ENCODE results near the gene PLD3. TPM values are rescaled to one million over a fixed set of nuclear protein-coding genes. Genes with fewer than 3 reads are reported as not detected.

Gene PLD3
- total RNA-seq, 1 donor: 136 TPM

DNA sequence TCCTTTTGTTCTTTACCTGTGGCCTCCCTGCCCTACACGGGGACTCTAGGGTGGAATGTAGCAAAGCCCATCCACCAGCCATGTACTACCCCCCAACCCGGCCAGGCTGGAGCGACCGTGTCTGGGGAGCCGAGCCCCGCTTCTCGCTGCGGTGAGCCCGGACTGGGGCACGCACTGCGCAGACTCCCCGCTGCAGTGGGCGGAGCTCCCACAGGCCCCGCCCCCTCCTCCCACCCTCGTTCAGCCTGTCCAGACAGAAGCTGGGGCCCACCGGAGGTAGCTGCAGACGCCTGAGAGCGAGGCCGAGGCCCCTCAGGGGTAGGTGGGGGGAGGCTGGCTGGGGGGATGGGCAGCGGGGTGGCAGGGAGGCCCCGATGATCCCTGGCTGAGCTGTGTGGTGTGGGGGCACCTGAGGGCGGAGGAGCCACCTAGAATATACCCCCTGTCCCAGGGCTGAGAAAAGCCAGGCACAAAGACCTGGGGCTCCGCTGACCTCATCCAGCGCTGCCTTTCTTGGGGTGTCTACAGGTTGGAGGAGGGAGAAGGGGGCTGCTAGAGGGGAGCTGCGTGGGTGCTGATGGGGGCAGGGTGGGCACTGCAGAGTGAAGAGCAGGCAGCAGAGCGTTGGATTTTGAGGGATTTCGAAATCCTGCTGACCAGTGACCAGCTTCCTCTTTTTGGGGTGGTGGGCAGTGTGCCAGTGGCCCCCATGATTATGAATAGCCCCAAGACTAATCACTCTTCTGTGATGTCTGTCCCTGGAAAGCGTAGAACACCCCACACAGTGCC lies 17.3 kb downstream of the PLD3 start:
- Histone ChIP-seq H3K4me2 (ENCODE audit: insufficient read depth, low read length) (peak overlapping the region; percentile 92), H3K4me1 (ENCODE audit: insufficient read depth, low read length) (peaks cover 14% of the 10 kb centered on the region), H4K20me1 (ENCODE audit: insufficient read depth, low read length) (peaks cover 2% of the 10 kb centered on the region), H3K27me3 (ENCODE audit: insufficient read depth, low read length) (no peaks in the 10 kb centered on the region), H3K4me3 (ENCODE audit: insufficient read depth, low read length) (peak overlapping the region; percentile 75), H3K27ac (ENCODE audit: low read depth, low read length) (no peak overlapping the region), H3K36me3 (ENCODE audit: insufficient read depth, low read length) (peaks cover 27% of the 10 kb centered on the region), H3K79me2 (ENCODE audit: insufficient read depth, low read length) (no peaks in the 10 kb centered on the region), H3K9me3 (ENCODE audit: low read depth, low read length) (no peaks in the 10 kb centered on the region), H2AFZ (ENCODE audit: low read length) (peak overlapping the region; percentile 89)
- TF ChIP-seq, protein P1, sequence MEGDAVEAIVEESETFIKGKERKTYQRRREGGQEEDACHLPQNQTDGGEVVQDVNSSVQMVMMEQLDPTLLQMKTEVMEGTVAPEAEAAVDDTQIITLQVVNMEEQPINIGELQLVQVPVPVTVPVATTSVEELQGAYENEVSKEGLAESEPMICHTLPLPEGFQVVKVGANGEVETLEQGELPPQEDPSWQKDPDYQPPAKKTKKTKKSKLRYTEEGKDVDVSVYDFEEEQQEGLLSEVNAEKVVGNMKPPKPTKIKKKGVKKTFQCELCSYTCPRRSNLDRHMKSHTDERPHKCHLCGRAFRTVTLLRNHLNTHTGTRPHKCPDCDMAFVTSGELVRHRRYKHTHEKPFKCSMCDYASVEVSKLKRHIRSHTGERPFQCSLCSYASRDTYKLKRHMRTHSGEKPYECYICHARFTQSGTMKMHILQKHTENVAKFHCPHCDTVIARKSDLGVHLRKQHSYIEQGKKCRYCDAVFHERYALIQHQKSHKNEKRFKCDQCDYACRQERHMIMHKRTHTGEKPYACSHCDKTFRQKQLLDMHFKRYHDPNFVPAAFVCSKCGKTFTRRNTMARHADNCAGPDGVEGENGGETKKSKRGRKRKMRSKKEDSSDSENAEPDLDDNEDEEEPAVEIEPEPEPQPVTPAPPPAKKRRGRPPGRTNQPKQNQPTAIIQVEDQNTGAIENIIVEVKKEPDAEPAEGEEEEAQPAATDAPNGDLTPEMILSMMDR (IDR thresholded peaks at IDR 0.05; ENCODE audit: extremely low read depth, low read depth, low read length): no peak
- peak; percentile 97 for DNase-seq (ENCODE audit: insufficient read length, low spot score, missing footprints)

DNA sequence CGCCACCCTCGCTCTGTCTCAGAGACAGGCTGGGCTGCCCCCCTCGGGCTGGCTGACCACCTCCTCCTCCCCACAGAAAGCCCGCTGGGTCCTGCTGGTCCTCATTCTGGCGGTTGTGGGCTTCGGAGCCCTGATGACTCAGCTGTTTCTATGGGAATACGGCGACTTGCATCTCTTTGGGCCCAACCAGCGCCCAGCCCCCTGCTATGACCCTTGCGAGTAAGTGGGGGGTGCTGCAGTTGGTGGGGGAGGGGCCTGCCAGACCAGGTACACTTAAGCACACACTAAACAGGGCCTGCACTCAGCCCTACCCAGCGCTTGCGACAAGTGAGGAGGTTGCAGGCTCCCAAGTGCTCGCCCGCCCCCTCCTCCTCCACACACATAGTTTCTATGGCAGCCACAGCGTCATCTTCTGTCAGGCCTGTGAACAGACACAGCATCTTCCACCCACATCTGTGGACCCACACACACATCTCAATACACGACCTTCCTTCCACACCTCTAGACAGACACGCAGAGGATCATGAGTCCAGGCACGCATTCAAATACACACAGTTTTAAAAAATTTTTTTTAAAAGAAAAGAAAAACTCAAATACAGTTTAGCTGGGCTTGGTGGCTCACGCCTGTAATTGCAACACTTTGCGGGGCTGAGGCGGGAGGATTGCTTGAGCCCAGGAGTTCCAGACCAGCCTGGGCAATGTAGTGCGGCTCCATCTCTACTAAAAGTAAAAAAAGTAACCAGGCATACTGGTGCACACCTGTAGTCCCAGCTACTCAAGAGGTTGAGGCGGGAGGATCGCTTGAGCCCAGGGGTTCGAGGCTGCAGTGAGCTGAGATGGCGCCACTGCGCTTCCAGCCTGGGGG lies 18.4 kb downstream of the PLD3 start:
- H3K4me2 ChIP-seq (ENCODE audit: insufficient read depth, low read length): peak overlapping the region; percentile 92
- DNase-seq (ENCODE audit: insufficient read length, low spot score, missing footprints): peak; percentile 77
- H2AFZ ChIP-seq (ENCODE audit: low read length): no peak overlapping the region
- H3K79me2 ChIP-seq (ENCODE audit: insufficient read depth, low read length): no peaks in the 10 kb centered on the region
- TF ChIP-seq, protein P1 (IDR thresholded peaks at IDR 0.05; ENCODE audit: extremely low read depth, low read depth, low read length): no peak
- peaks cover 14% of the 10 kb centered on the region for H3K4me1 ChIP-seq (ENCODE audit: insufficient read depth, low read length)
- H3K36me3 ChIP-seq (ENCODE audit: insufficient read depth, low read length): peaks cover 38% of the 10 kb centered on the region
- H3K4me3 ChIP-seq (ENCODE audit: insufficient read depth, low read length): no peak overlapping the region
- H3K27me3 ChIP-seq (ENCODE audit: insufficient read depth, low read length): no peaks in the 10 kb centered on the region
- no peaks in the 10 kb centered on the region for H3K9me3 ChIP-seq (ENCODE audit: low read depth, low read length)
- peaks cover 2% of the 10 kb centered on the region for H4K20me1 ChIP-seq (ENCODE audit: insufficient read depth, low read length)
- H3K27ac ChIP-seq (ENCODE audit: low read depth, low read length): no peak overlapping the region

DNA sequence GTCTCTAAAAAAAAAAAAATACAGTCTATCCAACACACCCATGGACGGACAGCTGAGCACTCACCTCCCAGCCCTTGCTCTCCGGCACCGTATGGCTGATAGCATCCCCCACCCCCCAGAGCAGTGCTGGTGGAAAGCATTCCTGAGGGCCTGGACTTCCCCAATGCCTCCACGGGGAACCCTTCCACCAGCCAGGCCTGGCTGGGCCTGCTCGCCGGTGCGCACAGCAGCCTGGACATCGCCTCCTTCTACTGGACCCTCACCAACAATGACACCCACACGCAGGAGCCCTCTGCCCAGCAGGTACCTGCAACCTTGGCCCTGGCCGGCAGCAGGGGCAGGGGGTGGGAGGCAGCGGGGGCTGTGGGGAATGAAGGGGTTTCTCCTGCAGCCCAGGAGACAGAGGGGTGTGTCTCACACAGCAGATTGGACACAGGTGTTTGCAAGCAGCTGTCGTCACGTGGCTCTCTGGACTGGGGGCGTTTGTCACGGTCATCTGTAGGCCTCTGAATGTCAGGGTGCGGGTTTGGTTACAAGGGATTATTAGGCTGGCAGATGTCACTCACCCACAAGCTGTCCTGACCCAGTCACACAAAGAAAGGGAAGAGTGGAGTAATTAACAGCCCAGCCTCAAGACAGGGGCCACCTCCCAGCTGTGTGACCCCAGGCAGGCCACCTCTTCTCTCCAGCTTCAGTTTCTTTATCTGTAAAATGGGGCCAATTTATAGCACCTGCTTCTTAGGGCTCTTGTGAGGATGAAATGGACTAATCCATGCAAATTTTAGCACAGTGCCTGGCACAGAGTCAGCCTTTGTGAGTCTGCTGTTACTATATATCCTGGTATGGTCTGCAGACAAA lies 19.3 kb downstream of the PLD3 start:
- Histone ChIP-seq H3K4me1 (ENCODE audit: insufficient read depth, low read length) (peaks cover 14% of the 10 kb centered on the region), H3K4me3 (ENCODE audit: insufficient read depth, low read length) (no peak overlapping the region), H3K79me2 (ENCODE audit: insufficient read depth, low read length) (no peaks in the 10 kb centered on the region), H3K4me2 (ENCODE audit: insufficient read depth, low read length) (no peak overlapping the region), H3K27me3 (ENCODE audit: insufficient read depth, low read length) (no peaks in the 10 kb centered on the region), H2AFZ (ENCODE audit: low read length) (no peak overlapping the region), H3K9me3 (ENCODE audit: low read depth, low read length) (no peaks in the 10 kb centered on the region), H3K36me3 (ENCODE audit: insufficient read depth, low read length) (peaks cover 43% of the 10 kb centered on the region), H3K27ac (ENCODE audit: low read depth, low read length) (no peak overlapping the region), H4K20me1 (ENCODE audit: insufficient read depth, low read length) (peaks cover 4% of the 10 kb centered on the region)
- TF ChIP-seq, protein P1 (IDR thresholded peaks at IDR 0.05; ENCODE audit: extremely low read depth, low read depth, low read length): no peak
- peak; percentile 66 for DNase-seq (ENCODE audit: insufficient read length, low spot score, missing footprints)
